NOMO-1 treated with DMSO at 0.1 percent for 48 hours (cell line): Measurements from ENCODE around the gene SLC25A23.
"Not testable (repeated sequence)": the region's sequence is repeated elsewhere in the genome, so short reads cannot be mapped to it uniquely, and the experiment has no call there.

Source experiments
- DNase-seq: peaks from one replicate; lab custom pipeline; 2025; ENCODE audit not compliant: unreplicated experiment; lab: John Stamatoyannopoulos, UW

The SLC25A23 gene

DNA sequence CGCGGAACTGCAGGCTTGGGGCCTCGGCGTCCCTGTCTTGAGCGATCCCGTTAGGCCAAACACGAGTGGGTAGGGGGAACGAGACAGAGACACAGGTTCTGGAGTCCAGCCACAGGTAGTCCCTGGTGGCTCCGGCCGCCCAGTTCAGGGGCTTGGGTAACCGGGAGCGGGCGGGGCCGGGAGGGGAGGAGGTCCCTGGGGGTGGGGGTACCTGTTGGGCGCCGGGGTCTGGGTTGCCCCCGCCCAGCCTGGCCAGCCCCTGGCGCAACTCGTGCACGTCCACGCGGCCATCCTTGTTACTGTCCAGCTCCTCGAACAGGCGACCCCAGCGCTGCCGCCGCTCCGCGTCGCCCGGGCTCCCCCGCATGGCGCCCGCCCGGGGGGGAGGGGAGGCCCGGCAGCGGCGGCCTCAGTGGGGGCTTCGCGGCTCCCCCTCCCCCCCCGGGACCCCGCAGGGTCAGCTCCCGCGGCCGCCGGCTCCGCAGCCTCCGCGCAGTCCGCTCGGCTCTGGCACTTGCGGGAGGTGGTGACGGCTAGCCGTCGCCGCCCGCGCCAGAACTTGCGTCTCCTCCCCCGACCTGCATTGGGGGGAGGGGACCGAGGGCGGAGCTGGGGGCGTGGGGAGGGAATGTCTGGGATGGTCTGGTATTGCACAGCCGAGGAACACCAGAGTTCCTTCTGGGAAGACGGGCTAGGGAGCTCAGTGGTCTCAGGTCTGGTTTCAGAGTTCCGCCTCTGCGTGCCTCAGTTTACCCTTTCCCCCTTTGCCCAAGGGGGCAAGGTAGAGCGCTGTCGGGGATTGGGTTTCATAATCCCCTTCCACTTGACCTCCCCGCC lies at the start of gene SLC25A23:
SLC25A23 (minus strand) TSS at position 531 of the 837 bp plus-strand sequence; CDS start at position 367, 164 bp downstream.
- peak; percentile 53 for DNase-seq

- not testable (repeated sequence) for DNase-seq
Observed at GRCh38 chr19:6508028-6508771, 48.6 kb upstream of the SLC25A23 start.

DNA sequence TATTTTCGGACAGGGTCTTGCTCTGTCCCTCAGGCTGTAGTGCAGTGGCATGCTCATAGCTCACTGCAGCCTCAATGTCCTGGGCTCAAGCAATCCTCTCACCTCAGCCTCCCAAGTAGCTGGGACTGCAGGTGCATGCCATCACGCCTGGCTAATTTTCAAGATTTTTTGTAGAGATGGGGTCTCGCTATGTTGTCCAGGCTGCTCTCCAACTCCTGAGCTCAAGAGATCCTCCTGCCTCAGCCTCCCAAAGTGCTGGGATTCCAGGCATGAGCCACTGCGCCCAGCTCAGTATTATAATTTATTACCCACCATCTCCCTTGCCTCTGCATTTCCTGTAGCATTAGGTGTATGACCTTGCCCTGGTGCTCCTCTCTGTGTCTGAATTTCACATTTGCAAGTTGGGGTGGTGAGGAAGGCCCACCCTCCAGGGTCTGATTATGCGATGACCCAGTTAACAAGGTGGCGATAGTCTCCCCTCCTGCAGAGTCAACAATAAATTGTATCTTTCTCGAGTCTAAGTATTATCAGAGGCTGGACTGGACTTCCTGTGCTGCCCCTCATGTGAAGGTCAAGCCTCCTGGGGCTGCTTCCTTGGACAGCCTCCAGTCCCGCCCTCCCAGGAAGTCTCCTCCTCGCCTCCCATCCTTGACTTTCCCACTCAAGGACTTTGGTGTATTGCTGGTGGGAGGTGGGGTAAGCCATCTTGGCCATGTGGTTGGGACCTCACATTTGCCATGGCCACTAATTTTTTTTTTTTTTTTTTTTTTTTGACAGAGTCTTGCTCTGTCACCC lies 44.0 kb upstream of the SLC25A23 start:
- no peak for DNase-seq

DNA sequence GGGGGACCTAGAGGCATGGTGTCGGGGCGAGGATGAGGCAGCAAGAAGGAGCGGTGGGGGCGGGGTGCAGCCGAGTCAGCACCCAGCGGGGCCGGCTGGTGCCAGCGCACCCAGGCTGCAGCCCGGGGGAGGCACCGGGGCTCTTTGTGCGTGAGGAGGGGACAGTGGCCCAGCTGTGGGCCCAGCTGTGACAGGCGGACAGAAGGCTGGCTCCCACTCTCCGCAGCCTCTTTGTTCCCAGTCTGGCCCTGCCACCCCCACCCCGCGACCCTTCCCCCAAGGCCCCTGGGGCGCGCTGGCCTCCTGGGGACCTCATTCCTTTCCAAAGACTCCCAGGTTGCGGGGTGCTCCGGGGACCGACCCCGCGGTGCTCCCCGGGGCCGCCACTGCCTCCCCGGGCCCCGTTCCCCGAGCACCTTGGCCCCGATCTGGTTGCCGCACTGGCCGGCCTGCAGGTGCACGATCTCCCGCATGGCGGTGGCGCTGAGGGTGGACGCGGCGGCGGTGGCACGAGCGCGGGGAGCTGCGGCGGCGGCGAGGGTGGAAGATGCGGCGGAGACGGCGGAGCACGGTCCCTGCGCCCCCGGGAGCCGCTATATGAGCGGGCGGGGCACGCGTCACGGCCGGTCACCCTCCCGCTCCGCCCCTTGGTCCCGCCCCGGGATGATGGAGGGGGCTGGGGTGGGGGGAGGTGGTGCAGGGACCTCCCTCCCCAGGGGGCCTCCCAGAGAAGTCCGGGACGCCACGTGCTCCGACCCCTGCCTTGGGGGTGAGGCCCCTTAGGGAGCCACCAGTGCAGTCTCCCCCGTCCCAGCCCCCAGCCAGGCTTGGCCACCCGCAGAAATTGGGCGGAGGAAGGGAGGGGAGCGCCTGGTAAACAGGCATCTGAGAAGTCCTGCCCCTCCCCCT lies 42.4 kb upstream of the SLC25A23 start, which contains the start of gene TUBB4A:
TUBB4A (minus strand) TSS at position 570 of the 909 bp plus-strand sequence; CDS start at position 473, 97 bp downstream.
- no peak for DNase-seq

DNA sequence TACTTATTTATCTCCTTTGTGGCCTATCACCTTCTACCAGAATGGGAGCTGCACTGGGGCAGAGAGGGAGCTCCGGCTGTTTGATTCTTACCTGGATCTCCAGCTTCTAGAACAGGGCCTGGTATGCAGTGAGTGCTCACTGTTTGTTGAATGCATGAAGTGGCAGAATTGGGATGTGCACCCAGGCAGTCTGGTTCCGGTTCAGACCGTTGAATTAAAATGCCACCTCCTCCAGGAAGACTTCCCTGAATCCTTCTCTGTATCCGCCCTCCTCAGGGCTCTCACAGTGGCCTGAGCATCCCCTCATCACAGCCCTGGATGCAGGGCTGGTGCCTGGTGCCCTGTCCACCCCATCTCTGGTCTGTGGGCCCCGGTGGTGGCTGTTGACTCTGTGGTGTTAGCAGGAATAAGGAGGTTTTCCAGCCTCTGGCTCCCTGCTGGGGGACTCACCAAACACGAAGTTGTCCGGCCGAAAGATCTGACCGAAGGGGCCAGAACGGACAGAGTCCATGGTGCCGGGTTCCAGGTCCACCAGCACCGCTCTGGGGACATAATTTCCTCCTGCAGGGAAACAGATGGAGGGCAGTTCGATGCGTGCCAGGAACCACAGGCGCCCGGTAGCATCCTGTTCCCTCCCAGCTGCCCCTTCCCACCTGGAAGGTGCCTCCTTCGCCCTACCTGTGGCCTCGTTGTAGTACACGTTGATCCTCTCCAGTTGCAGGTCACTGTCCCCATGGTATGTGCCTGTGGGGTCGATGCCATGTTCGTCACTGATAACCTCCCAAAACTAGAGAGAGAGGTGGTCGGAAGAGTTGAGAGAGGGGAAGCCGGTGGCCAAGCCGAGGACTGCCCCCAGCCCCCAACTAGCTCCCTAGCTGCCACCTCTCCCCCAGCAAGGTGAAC lies 41.5 kb upstream of the SLC25A23 start:
- DNase-seq = no peak

- no peak for DNase-seq
Observed at GRCh38 chr19:6499052-6499790, 39.6 kb upstream of the SLC25A23 start.

GRCh38 chr19:6498294-6499036 lies 38.9 kb upstream of the SLC25A23 start:
- DNase-seq = peak; percentile 86

DNA sequence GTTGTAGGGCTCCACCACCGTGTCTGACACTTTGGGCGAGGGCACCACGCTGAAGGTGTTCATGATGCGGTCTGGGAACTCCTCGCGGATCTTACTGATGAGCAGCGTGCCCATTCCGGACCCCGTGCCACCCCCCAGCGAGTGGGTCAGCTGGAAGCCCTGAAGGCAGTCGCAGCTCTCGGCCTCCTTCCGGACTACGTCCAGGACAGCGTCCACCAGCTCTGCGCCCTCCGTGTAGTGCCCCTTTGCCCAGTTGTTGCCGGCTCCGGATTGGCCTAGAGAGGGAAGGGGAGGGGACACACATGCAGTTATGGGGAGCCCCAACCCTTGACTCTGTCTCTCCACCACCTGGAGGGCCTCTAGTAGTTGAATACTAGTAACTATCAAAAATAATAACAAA lies 36.4 kb upstream of the SLC25A23 start:
- DNase-seq = no peak

DNA sequence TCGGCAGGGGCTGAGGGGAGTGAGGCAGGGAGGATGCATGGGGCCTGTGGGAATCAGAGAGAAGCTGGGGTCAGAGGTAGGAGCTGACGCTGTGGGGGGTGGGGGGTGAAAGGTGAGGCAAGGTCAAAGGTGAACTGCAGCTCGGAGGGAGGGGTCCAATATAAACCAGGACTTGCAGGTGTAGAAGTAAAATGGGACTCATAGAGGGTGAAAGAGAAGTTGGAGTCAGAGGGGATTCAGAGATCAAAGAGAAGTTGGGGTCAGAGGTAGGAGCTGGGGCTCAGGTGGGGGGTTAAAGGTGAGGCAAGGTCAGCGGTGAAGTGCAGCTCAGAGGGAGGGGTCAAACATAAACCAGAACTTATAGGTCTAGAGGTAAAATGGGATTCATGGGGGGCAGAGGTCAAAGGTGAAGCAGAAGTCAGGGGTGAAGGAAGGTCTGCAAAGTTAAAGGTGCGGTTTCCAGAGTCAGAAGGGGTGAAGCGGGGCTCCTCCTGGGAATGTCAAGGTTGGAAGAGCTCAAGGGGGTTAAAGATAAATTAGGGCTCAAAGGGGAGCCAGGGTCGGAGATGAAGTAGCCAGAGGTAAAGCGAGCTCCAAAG lies 34.9 kb upstream of the SLC25A23 start:
- no peak for DNase-seq

- DNase-seq = no peak
Observed at GRCh38 chr19:6491802-6492592, 32.4 kb upstream of the SLC25A23 start.

GRCh38 chr19:6490134-6490533 lies 30.5 kb upstream of the SLC25A23 start:
- no peak for DNase-seq

DNA sequence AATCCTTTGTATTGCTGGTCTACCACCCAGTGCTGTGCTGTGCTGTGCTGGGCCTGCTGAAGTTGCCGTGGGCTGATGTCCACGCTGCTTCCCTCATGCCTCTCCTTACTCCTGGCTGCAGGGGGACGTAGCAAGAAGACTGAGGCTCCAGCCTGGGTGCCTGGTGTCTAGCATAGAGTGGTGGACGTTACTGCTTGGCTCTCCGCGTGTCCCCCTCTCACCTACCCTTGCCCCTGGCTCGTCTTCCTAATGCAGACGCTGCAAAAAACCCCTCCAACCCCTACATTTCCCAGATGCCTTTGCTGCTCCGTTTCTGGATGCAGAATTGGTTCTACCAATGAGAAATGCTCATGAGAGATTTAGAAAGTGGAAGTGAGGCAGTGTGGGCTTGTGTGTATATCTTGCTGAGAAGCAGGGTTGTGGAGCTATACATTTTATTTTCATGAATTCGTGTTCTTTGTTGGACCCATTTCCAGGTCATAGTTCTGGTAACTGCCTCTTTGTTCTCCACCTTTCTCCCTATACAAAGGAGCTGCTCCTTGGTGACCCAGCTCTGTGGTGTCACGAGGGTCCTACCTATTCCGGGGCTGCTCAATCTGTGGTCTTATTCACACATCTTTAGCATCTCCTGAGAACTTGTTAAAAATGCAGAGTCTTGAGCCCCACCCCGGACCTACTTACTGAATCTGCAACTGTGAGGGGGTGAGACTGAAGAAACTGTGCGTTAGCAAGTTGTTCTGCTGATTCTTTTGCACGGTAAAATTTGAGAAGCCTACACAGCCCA lies 29.9 kb upstream of the SLC25A23 start:
- DNase-seq = peak; percentile 31

GRCh38 chr19:6484831-6485230 lies 25.2 kb upstream of the SLC25A23 start:
- DNase-seq = no peak

GRCh38 chr19:6484230-6484629 lies 24.6 kb upstream of the SLC25A23 start:
- DNase-seq = no peak

GRCh38 chr19:6483235-6483634 lies 23.6 kb upstream of the SLC25A23 start:
- DNase-seq = no peak

GRCh38 chr19:6482343-6482686 lies 22.7 kb upstream of the SLC25A23 start:
- DNase-seq = no peak
